Epithelial cell of proximal tubule (primary cell): ENCODE data around the gene ADAMTS13. TPM values are rescaled to one million over a fixed set of nuclear protein-coding genes. Genes with fewer than 3 reads are reported as not detected.
"Not testable (repeated sequence)": the region's sequence is repeated elsewhere in the genome, so short reads cannot be mapped to it uniquely, and the experiment has no call there.

Experiments used
- DNase-seq: peaks from one replicate; pipeline ENCODE4 v3.0.0-alpha.2; 2011; ENCODE audit warnings: low read depth
- H3K4me3 ChIP-seq: 2 replicates; pipeline ENCODE4 v1.5.1; 2011; ENCODE audit warnings: low read depth, mild to moderate bottlenecking, low read length
- CTCF ChIP-seq: conservative IDR thresholded peaks from 2 replicates; pipeline ENCODE4 v1.5.1; 2012; ENCODE audit warnings: low read depth, mild to moderate bottlenecking, low read length
- total RNA-seq: library from RNA; depleted of rRNA; stranded (reverse); fragments of >200 nt; gene quantifications from 2 replicates; pipeline ENCODE4 v1.2.3, GENCODE V29; 2015

ADAMTS13 gene
- 0.22 and 0.75 TPM in 2 replicates for total RNA-seq

GRCh38 chr9:133421615-133422542 is at the start of gene ADAMTS13:
TSS of gene ADAMTS13 (plus strand) at chr9:133422367. CDS start at chr9:133422444, 77 bp downstream.
- no peak for DNase-seq
- TF ChIP-seq CTCF: peak; percentile 12
- H3K4me3 ChIP-seq: no peak within 1 kb of the TSS

GRCh38 chr9:133374612-133375115 is 47.5 kb upstream of the ADAMTS13 start:
- no peak for DNase-seq
- peak overlapping the region; percentile 97 for H3K4me3 ChIP-seq
- no peak for TF ChIP-seq CTCF

GRCh38 chr9:133375116-133375723 is 46.9 kb upstream of the ADAMTS13 start:
- TF ChIP-seq CTCF: peak; percentile 24
- peak overlapping the region; percentile 97 for H3K4me3 ChIP-seq
- DNase-seq: no peak

GRCh38 chr9:133375724-133376654 is 46.2 kb upstream of the ADAMTS13 start, which contains the start of the genes STKLD1 and SURF4:
TSS of gene STKLD1 (plus strand) at chr9:133376366. CDS start at chr9:133376474, 108 bp downstream.
TSS of gene SURF4 (minus strand) at chr9:133376060. CDS start at chr9:133375969, 91 bp downstream.
- DNase-seq: peak; percentile 36
- no peak for TF ChIP-seq CTCF
- peak within 1 kb of the TSS; percentile 97 for H3K4me3 ChIP-seq

GRCh38 chr9:133377280-133377679 is 44.9 kb upstream of the ADAMTS13 start:
- not testable (repeated sequence) for DNase-seq

GRCh38 chr9:133377721-133378216 is 44.4 kb upstream of the ADAMTS13 start:
- no peak for DNase-seq
- no peak overlapping the region for H3K4me3 ChIP-seq
- no peak for TF ChIP-seq CTCF

More at GRCh38 chr9:133377280-133377679, 44.9 kb upstream of the ADAMTS13 start:
- H3K4me3 ChIP-seq: peak overlapping the region; percentile 97
